ENCODE measurements around the gene S100A13. TPM values are rescaled to one million over a fixed set of nuclear protein-coding genes. Genes with fewer than 3 reads are reported as not detected.

Gene S100A13
- total RNA-seq, 1 donor, result 160 TPM

GRCh38 chr1:153616917-153617311 is 10.4 kb downstream of the S100A13 start:
- TF ChIP-seq CTCF (IDR thresholded peaks at IDR 0.05; ENCODE audit: insufficient read depth, low read depth, low read length), result no peak
- H3K4me3 ChIP-seq (ENCODE audit: low read depth, low read length), result no peak overlapping the region
- no peak for DNase-seq (ENCODE audit: low read depth)

- no peak within 1 kb of the TSS for H3K4me3 ChIP-seq (ENCODE audit: low read depth, low read length)
- TF ChIP-seq CTCF (IDR thresholded peaks at IDR 0.05; ENCODE audit: insufficient read depth, low read depth, low read length), result no peak
- no peak for DNase-seq (ENCODE audit: low read depth)
Measured at GRCh38 chr1:153616144-153616916, 11.0 kb downstream of the S100A13 start, which contains the start of gene S100A14. S100A14 (minus strand) TSS chr1:153616325; CDS start chr1:153615858, 467 bp downstream.

GRCh38 chr1:153615406-153615805 is 11.9 kb downstream of the S100A13 start:
- no peak overlapping the region for H3K4me3 ChIP-seq (ENCODE audit: low read depth, low read length)
- DNase-seq (ENCODE audit: low read depth), result no peak
- TF ChIP-seq CTCF (IDR thresholded peaks at IDR 0.05; ENCODE audit: insufficient read depth, low read depth, low read length), result no peak

GRCh38 chr1:153614906-153615305 is 12.4 kb downstream of the S100A13 start:
- DNase-seq (ENCODE audit: low read depth), result no peak
- no peak overlapping the region for H3K4me3 ChIP-seq (ENCODE audit: low read depth, low read length)
- no peak for TF ChIP-seq CTCF (IDR thresholded peaks at IDR 0.05; ENCODE audit: insufficient read depth, low read depth, low read length)

- peak; percentile 12 for TF ChIP-seq CTCF (IDR thresholded peaks at IDR 0.05; ENCODE audit: insufficient read depth, low read depth, low read length)
- DNase-seq (ENCODE audit: low read depth), result no peak
- no peak overlapping the region for H3K4me3 ChIP-seq (ENCODE audit: low read depth, low read length)
Measured at GRCh38 chr1:153614189-153614900, 13.0 kb downstream of the S100A13 start.

- TF ChIP-seq CTCF (IDR thresholded peaks at IDR 0.05; ENCODE audit: insufficient read depth, low read depth, low read length), result no peak
- no peak for DNase-seq (ENCODE audit: low read depth)
- peak overlapping the region; percentile 62 for H3K4me3 ChIP-seq (ENCODE audit: low read depth, low read length)
Measured at GRCh38 chr1:153613406-153613805, 13.9 kb downstream of the S100A13 start.
